ENCODE data around the gene PPIL1. TPM values are rescaled to one million over a fixed set of nuclear protein-coding genes. Genes with fewer than 3 reads are reported as not detected.
A peak's percentile ranks its signal among the peaks of the same experiment; 100 is the strongest.

PPIL1 gene
- total and polyA plus RNA-seq, 4 donors = 9.6 to 33.7 (median 12.7) TPM

DNA sequence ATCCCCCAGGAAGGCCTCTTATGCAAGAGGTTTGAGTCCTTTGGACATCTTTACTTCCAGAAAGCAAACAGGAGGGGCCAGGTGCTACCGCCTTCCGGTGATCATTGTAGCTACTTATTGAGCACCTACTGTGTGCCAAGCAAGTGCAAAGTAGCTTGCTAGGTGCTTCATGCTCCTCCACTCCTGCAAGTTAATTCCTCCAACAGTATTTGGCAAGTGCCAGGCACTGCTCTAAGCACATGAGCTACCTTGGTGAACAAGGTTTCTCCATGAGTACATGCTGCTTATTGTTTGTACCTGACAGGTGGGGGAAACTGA, 37.6 kb downstream of the PPIL1 start:
- H3K27me3 ChIP-seq (ENCODE audit: control insufficient read depth in 1 of 2, insufficient read depth in 2 of 2, low read length in 1 of 2) = no peaks in the 10 kb centered on the region
- no peaks in the 10 kb centered on the region for H3K9me3 ChIP-seq (ENCODE audit: control insufficient read depth, low read length)
- H3K27ac ChIP-seq (ENCODE audit: low read depth in 1 of 2, low read length in 2 of 2) = no peak overlapping the region
- no peaks in the 10 kb centered on the region for H3K4me1 ChIP-seq (ENCODE audit: control insufficient read depth in 1 of 2, insufficient read depth in 2 of 2, low read length in 2 of 2)
- WGBS, 2 donors = 93 to 98% methylated on average over 2 of the region's 2 CpGs
- DNase-seq = no peak
- intact Hi-C loops (cut with DNase I) = no loop called here
- no peaks in the 10 kb centered on the region for H3K36me3 ChIP-seq (ENCODE audit: control insufficient read depth in 1 of 2, insufficient read depth in 2 of 2, low read length in 1 of 2)
- ATAC-seq (ENCODE audit: low FRiP score) = no peak
- no peak overlapping the region for H3K4me3 ChIP-seq (ENCODE audit: low read length in 2 of 2)

DNA sequence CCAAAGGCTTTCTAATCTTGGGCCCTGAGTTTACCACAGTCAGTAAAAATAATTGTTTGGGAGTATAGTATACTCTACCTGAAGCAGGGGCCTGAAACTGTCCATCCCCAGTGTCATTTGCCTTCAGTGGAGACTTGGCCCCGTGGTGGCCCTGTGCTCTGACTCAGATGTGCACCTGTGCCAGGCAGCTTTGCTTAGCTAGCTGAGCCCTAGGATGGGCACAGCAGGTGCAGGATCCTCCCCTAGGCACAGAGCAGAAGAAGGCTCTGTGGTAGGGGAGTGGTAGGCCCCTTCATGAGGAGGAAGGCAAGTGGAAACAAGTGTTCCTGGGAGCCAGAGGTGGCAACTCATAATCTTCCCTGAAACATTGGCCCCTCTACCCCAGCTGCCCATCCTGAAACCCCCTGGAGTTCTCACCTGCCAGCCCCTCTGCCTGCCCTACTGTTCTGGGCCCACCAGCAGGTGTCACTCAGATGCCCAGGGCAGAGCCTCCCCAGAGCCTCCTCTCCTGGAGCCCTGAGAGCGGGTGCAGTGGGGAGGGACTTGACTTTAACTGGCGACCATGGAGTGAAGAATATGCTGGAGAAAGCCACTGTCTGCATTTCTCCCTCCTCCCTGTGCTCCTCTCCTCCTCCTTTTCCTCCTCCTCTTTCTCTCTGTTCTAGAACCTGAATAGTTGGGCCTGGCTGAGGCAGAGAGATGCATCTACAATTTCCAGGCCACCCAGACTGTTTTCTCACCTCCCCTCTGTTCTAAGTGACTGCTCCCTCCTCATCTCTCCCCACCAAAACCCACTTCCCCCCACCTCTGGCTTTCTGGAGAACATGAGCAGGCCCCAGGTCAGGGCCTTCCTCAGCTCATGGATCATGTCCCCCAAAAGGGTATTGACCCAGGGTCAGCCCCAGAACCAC, 38.2 kb downstream of the PPIL1 start:
- intact Hi-C loops (cut with DNase I) = no loop called here

DNA sequence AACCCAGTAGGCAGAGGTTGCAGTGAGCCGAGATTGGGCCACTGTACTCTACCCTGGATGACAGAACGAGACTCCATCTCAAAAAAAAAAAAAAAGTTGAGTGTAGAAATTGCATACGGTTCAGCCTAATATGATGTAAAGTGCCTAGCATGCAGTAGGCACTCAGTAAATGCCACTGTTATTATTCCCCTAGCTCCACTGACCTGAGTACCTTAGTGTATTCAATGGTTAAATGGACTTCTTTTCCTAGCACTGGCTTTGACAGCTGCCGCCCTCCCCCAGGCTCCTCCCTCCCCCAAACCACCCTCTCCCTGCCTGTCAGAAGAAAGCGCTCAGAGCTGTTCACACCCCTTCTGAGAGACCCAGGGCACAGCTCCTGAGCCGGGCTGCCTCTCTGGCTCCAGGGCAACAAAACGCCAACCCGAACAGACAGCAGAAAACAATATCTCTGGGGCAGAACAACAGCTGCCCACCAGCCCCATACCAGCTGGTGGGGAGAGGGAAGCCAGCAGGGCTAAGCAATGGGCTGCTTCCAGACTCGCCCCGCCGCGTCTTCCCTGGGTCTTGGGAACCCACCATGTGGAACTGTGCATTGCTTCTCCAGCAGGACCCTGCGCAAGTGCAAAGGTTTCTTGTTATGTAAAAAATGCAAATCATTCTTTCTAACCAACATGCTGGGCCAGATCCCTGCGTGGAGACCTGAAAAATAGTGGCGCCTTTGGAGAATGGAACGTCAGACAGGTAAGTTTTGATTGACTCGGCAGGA, 39.8 kb downstream of the PPIL1 start:
- 61 to 65% methylated on average over 17 of the region's 17 CpGs for WGBS, 2 donors
- H3K4me1 ChIP-seq (ENCODE audit: control insufficient read depth in 1 of 2, insufficient read depth in 2 of 2, low read length in 2 of 2) = peaks cover 0 to 3% of the 10 kb centered on the region in 2 donors
- no peaks in the 10 kb centered on the region for H3K36me3 ChIP-seq (ENCODE audit: control insufficient read depth in 1 of 2, insufficient read depth in 2 of 2, low read length in 1 of 2)
- no peaks in the 10 kb centered on the region for H3K27me3 ChIP-seq (ENCODE audit: control insufficient read depth in 1 of 2, insufficient read depth in 2 of 2, low read length in 1 of 2)
- H3K27ac ChIP-seq (ENCODE audit: low read depth in 1 of 2, low read length in 2 of 2) = no peak overlapping the region
- DNase-seq (no peak), ATAC-seq (ENCODE audit: low FRiP score) (no peak)
- intact Hi-C loops (cut with DNase I) = no loop called here
- no peaks in the 10 kb centered on the region for H3K9me3 ChIP-seq (ENCODE audit: control insufficient read depth, low read length)
- H3K4me3 ChIP-seq (ENCODE audit: low read length in 2 of 2) = no peak overlapping the region

More for the DNA sequence above, 38.2 kb downstream of the PPIL1 start:
- no peaks in the 10 kb centered on the region for H3K27me3 ChIP-seq (ENCODE audit: control insufficient read depth in 1 of 2, insufficient read depth in 2 of 2, low read length in 1 of 2)
- H3K36me3 ChIP-seq (ENCODE audit: control insufficient read depth in 1 of 2, insufficient read depth in 2 of 2, low read length in 1 of 2) = no peaks in the 10 kb centered on the region
- DNase-seq (no peak), ATAC-seq (ENCODE audit: low FRiP score) (no peak)
- no peak overlapping the region for H3K27ac ChIP-seq (ENCODE audit: low read depth in 1 of 2, low read length in 2 of 2)
- 90 to 92% methylated on average over 3 of the region's 3 CpGs for WGBS, 2 donors
- H3K9me3 ChIP-seq (ENCODE audit: control insufficient read depth, low read length) = no peaks in the 10 kb centered on the region
- H3K4me1 ChIP-seq (ENCODE audit: control insufficient read depth in 1 of 2, insufficient read depth in 2 of 2, low read length in 2 of 2) = no peaks in the 10 kb centered on the region
- H3K4me3 ChIP-seq (ENCODE audit: low read length in 2 of 2) = no peak overlapping the region

DNA sequence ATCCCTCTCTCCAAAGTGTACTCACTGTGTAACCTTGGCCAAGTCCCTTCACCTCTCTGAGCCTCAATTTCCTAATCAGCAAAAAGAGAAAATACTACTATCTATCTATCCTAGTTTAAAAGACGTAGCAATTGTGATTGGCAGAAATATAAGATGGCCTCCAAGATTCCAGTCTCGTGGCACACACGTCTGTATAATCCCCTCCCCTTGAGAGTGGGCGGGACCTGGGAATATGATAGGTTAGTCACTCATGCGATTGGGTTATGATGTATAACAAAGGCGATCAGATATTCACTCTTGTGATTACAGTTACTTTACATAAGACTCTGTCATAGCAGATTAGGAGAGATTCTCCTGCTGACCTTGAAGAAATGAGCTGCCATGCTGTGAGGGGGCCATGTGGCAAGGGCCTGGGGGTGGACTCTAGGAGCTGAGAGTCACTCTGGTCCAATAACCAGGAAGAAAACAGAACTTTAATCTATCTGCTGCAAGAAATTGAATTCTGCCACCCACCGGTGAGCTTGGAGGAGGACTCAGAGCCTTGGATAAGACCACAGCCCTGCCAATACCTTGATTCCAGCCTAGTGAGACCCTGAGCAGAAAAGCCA, 41.3 kb downstream of the PPIL1 start:
- DNase-seq (no peak), ATAC-seq (ENCODE audit: low FRiP score) (no peak)
- Histone ChIP-seq H3K36me3 (ENCODE audit: control insufficient read depth in 1 of 2, insufficient read depth in 2 of 2, low read length in 1 of 2) (no peaks in the 10 kb centered on the region), H3K27ac (ENCODE audit: low read depth in 1 of 2, low read length in 2 of 2) (no peak overlapping the region), H3K4me1 (ENCODE audit: control insufficient read depth in 1 of 2, insufficient read depth in 2 of 2, low read length in 2 of 2) (peaks cover 0 to 3% of the 10 kb centered on the region in 2 donors), H3K9me3 (ENCODE audit: control insufficient read depth, low read length) (no peaks in the 10 kb centered on the region), H3K27me3 (ENCODE audit: control insufficient read depth in 1 of 2, insufficient read depth in 2 of 2, low read length in 1 of 2) (no peaks in the 10 kb centered on the region), H3K4me3 (ENCODE audit: low read length in 2 of 2) (no peak overlapping the region)
- intact Hi-C loops (cut with DNase I) = no loop called here
- WGBS, 2 donors = 95% methylated on average over 7 of the region's 7 CpGs

DNA sequence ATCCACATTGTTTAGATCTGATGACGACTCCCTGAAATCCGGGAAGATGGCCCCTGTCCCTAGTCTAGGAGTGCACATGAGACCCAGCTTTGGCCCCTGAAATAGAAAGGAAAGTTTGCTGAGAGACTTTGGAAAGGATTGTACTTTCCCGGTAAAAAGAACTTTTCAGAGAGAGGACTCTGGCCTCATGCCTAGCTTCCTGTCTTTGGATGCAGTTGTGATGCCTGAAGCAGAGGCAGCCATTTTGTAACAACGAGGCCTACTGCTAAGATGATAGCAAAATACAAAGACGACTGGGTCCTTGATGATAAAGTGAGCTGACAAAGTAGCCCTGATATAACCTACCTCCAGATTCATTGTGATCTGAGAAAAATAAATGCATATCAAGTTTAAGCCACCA, 42.3 kb downstream of the PPIL1 start:
- no peak for ATAC-seq (ENCODE audit: low FRiP score)
- intact Hi-C loops (cut with DNase I) = no loop called here
- WGBS, 2 donors = 93 to 94% methylated on average over 5 of the region's 5 CpGs

DNA sequence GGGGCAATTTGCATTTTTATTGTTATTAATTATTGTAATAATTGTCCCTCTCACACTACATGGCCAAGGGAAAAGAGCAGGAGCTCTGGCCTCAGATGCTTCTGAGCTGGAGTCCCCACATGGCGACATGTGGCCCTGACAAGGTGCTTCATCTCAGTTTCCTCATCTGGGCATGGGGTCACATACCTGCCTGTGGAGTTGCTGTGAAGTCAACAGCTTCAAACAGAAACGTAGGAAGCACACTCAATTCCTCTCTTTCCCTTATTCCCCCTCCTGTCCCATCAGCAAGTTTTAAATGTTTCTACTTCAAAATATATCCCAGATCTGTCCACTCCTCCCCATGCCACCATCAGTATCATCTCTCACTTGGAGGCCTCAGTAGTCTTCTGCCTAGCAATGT, 44.0 kb downstream of the PPIL1 start:
- Histone ChIP-seq H3K9me3 (ENCODE audit: control insufficient read depth, low read length) (no peaks in the 10 kb centered on the region), H3K36me3 (ENCODE audit: control insufficient read depth in 1 of 2, insufficient read depth in 2 of 2, low read length in 1 of 2) (no peaks in the 10 kb centered on the region), H3K27me3 (ENCODE audit: control insufficient read depth in 1 of 2, insufficient read depth in 2 of 2, low read length in 1 of 2) (no peaks in the 10 kb centered on the region), H3K27ac (ENCODE audit: low read depth in 1 of 2, low read length in 2 of 2) (no peak overlapping the region), H3K4me3 (ENCODE audit: low read length in 2 of 2) (no peak overlapping the region), H3K4me1 (ENCODE audit: control insufficient read depth in 1 of 2, insufficient read depth in 2 of 2, low read length in 2 of 2) (peaks cover 0 to 3% of the 10 kb centered on the region in 2 donors)
- 55 to 57% methylated on average over 2 of the region's 2 CpGs for WGBS, 2 donors
- intact Hi-C loops (cut with DNase I) = no loop called here
- ATAC-seq (ENCODE audit: low FRiP score) (no peak), DNase-seq (no peak)

More for the DNA sequence above, 42.3 kb downstream of the PPIL1 start:
- Histone ChIP-seq H3K4me3 (ENCODE audit: low read length in 2 of 2) (no peak overlapping the region), H3K36me3 (ENCODE audit: control insufficient read depth in 1 of 2, insufficient read depth in 2 of 2, low read length in 1 of 2) (no peaks in the 10 kb centered on the region), H3K4me1 (ENCODE audit: control insufficient read depth in 1 of 2, insufficient read depth in 2 of 2, low read length in 2 of 2) (peaks cover 0 to 3% of the 10 kb centered on the region in 2 donors), H3K27me3 (ENCODE audit: control insufficient read depth in 1 of 2, insufficient read depth in 2 of 2, low read length in 1 of 2) (no peaks in the 10 kb centered on the region), H3K9me3 (ENCODE audit: control insufficient read depth, low read length) (no peaks in the 10 kb centered on the region), H3K27ac (ENCODE audit: low read depth in 1 of 2, low read length in 2 of 2) (no peak overlapping the region)
- DNase-seq = no peak

DNA sequence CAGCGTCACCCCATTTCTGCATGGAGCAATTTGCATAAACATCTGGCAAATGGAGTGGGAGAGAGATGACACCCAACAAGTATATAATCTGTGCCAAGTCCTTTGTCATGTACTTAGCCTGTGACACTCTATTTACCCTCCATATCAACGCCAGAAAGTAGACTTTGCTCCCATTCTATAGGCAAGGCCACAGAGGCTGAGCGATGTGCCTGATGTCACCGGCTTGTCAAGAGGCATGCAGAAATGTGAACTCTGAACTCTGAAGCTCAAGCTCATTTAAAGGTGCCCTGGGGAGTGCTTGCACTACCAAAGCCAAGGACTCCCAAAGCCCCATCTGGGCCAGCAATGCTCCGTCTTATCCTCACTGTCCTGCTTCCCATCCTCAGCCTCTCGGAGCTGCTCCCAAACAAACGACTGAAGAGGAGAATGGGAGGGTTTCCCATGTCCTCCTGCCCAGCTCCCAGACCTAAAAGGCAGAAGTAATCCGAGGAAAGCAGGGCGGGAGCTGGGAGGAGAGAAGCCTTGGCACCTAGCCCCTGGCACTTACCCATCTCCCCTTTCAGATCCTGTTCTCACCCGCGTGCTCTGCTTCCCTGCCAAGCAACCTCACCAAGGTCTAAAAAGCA, 44.6 kb downstream of the PPIL1 start:
- no peaks in the 10 kb centered on the region for H3K9me3 ChIP-seq (ENCODE audit: control insufficient read depth, low read length)
- H3K4me1 ChIP-seq (ENCODE audit: control insufficient read depth in 1 of 2, insufficient read depth in 2 of 2, low read length in 2 of 2) = peaks cover 0 to 3% of the 10 kb centered on the region in 2 donors
- peak; percentile 64 for ATAC-seq (ENCODE audit: low FRiP score)
- DNase-seq = peak; percentile 84
- intact Hi-C loops (cut with DNase I) = no loop called here
- no peak overlapping the region for H3K4me3 ChIP-seq (ENCODE audit: low read length in 2 of 2)
- 17 to 18% methylated on average over 11 of the region's 11 CpGs for WGBS, 2 donors
- H3K36me3 ChIP-seq (ENCODE audit: control insufficient read depth in 1 of 2, insufficient read depth in 2 of 2, low read length in 1 of 2) = no peaks in the 10 kb centered on the region
- no peak overlapping the region for H3K27ac ChIP-seq (ENCODE audit: low read depth in 1 of 2, low read length in 2 of 2)
- H3K27me3 ChIP-seq (ENCODE audit: control insufficient read depth in 1 of 2, insufficient read depth in 2 of 2, low read length in 1 of 2) = no peaks in the 10 kb centered on the region

DNA sequence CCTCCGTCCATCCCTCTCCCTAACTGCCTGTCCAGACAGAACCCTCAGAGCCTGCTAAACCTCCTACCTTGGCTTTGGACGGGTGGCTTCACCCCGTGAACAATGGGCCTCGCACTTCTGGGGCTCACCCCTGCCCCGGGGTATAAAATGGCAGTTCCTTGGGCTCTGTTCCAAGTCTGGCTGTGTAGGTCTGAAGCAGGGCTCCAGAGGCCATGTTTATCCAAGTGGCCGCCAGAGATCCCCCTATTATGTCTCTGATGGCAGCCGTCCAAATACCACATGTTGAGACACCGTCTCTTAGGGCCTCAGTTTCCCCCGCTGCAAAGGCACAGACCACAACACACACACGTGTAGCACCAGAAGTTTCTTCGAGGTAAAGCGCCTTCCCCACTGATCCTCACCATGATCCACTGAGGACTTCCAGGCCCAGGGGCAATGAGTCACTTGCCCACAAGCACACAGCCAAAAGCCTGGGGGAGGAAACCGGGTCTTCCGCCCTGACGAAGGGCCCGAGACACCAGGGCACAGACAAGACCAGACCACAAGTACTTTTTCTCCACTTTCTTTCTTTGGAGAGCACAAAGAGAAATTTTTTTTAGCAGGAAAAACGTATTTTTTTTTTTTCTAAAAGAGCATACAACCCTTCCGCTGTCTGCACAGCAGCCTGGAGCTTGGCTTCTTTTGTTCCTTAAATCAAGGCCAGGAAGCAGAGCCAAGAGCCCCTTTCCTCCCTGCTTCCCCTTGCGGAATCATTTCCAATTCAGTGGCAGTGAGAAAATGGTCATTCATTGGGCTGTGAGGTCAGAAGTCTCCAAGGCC, 47.1 kb downstream of the PPIL1 start:
- Histone ChIP-seq H3K4me1 (ENCODE audit: control insufficient read depth in 1 of 2, insufficient read depth in 2 of 2, low read length in 2 of 2) (peaks cover 0 to 3% of the 10 kb centered on the region in 2 donors), H3K9me3 (ENCODE audit: control insufficient read depth, low read length) (no peaks in the 10 kb centered on the region), H3K36me3 (ENCODE audit: control insufficient read depth in 1 of 2, insufficient read depth in 2 of 2, low read length in 1 of 2) (no peaks in the 10 kb centered on the region), H3K4me3 (ENCODE audit: low read length in 2 of 2) (no peak overlapping the region), H3K27ac (ENCODE audit: low read depth in 1 of 2, low read length in 2 of 2) (no peak overlapping the region), H3K27me3 (ENCODE audit: control insufficient read depth in 1 of 2, insufficient read depth in 2 of 2, low read length in 1 of 2) (no peaks in the 10 kb centered on the region)
- 53 to 59% methylated on average over 19 of the region's 19 CpGs for whole genome bisulfite sequencing, 2 donors
- intact Hi-C loops (cut with DNase I) = no loop called here
- DNase-seq = peak in 1 of 2 donors; percentile 77
- ATAC-seq (ENCODE audit: low FRiP score) = peak; percentile 20

Measured in aorta (tissue), 5 donors.